HL-60 (cell line): ENCODE results near the gene ARV1.

Source experiments
- DNase-seq, 2 experiments: peaks; one replicate each; pipeline ENCODE4 v3.0.0-alpha.2; 2010 to 2020; ENCODE audit warnings: low read depth in 1 of 2, low spot score in 1 of 2
- H3K27ac ChIP-seq: fragments of 250-450 bp; sonication (Bioruptor Pico); replicated peaks from 2 replicates; pipeline ENCODE4 v1.5.1; 2020; ENCODE audit warnings: mild to moderate bottlenecking, moderate library complexity
- H3K27me3 ChIP-seq: fragments of 250-450 bp; sonication (Bioruptor Pico); 2 replicates; pipeline ENCODE4 v1.5.1; 2021; ENCODE audit warnings: mild to moderate bottlenecking, moderate library complexity; ENCODE audit not compliant: insufficient read depth, poor library complexity, severe bottlenecking
- H3K4me3 ChIP-seq: replicated peaks from 2 replicates; pipeline ENCODE4 v1.5.1; 2011; ENCODE audit warnings: mild to moderate bottlenecking, control low read depth, low read length; ENCODE audit not compliant: insufficient read depth
- CTCF ChIP-seq: IDR thresholded peaks from one replicate; pipeline ENCODE4 v1.5.1; 2011; ENCODE audit warnings: low read length, control low read depth, inconsistent platforms; ENCODE audit not compliant: insufficient read depth
- GABPA ChIP-seq: IDR thresholded peaks from 2 replicates; pipeline ENCODE4 v1.6.1; 2012; ENCODE audit warnings: low read depth
- POLR2AphosphoS5 ChIP-seq: IDR thresholded peaks from 2 replicates; pipeline ENCODE4 v1.6.1; 2012; ENCODE audit warnings: low read depth
- REST ChIP-seq: IDR thresholded peaks from 2 replicates; pipeline ENCODE4 v1.6.1; 2012; ENCODE audit warnings: low read depth; ENCODE audit not compliant: insufficient replicate concordance
- SPI1 ChIP-seq: IDR thresholded peaks from 2 replicates; pipeline ENCODE4 v1.6.1; 2012; ENCODE audit warnings: low read depth, mild to moderate bottlenecking, borderline replicate concordance

The ARV1 gene

GRCh38 chr1:231032963-231033362 lies 54.1 kb downstream of the ARV1 start:
- H3K27ac ChIP-seq = no peak overlapping the region
- no peak for TF ChIP-seq REST
- TF ChIP-seq POLR2AphosphoS5 = no peak
- no peak for TF ChIP-seq GABPA
- no peak for TF ChIP-seq SPI1
- TF ChIP-seq CTCF = no peak
- H3K27me3 ChIP-seq = no peaks in the 10 kb centered on the region
- DNase-seq = no peak
- no peak overlapping the region for H3K4me3 ChIP-seq

- H3K27me3 ChIP-seq = no peaks in the 10 kb centered on the region
- H3K27ac ChIP-seq = 0 out of 2 replicates have a peak overlapping the region, but pooled peaks have one; percentile 15
- H3K4me3 ChIP-seq = no peak overlapping the region
- DNase-seq = no peak
- TF ChIP-seq SPI1 (no peak), GABPA (no peak), REST (no peak), POLR2AphosphoS5 (no peak), CTCF (no peak)
Measured at GRCh38 chr1:231035799-231036198, 56.9 kb downstream of the ARV1 start.

- H3K27me3 ChIP-seq = peaks cover 2% of the 10 kb centered on the region
- H3K27ac ChIP-seq = 0 out of 2 replicates have a peak overlapping the region, but pooled peaks have one; percentile 15
- peak in 1 of 2 experiments; percentile 82 for DNase-seq
- TF ChIP-seq POLR2AphosphoS5 (no peak), GABPA (peak; percentile 18; the same call in 1 of the 2 replicates), SPI1 (0 out of 2 replicates have a peak, but pooled peaks have one; percentile 40), CTCF (no peak), REST (no peak)
- H3K4me3 ChIP-seq = no peak overlapping the region
Measured at GRCh38 chr1:231036416-231036815, 57.5 kb downstream of the ARV1 start.
